PC-9 (cell line): Measurements from ENCODE around the gene ZNF124.

ENCODE experiments used
- EZH2 ChIP-seq: fragments of 200-600 bp; sonication (generic); IDR thresholded peaks from 2 replicates; pipeline ENCODE4 v1.8.0; 2017; ENCODE audit warnings: antibody characterized with exemption, low read depth
- TF ChIP-seq, protein P1 (sequence below): fragments of 200-600 bp; sonication (generic); conservative IDR thresholded peaks from 2 replicates; pipeline ENCODE4 v1.6.1; 2017; ENCODE audit warnings: mixed run types, antibody characterized with exemption, mild to moderate bottlenecking, moderate library complexity

GRCh38 chr1:247164694-247165093, 7.1 kb downstream of the ZNF124 start:
- TF ChIP-seq, protein P1, sequence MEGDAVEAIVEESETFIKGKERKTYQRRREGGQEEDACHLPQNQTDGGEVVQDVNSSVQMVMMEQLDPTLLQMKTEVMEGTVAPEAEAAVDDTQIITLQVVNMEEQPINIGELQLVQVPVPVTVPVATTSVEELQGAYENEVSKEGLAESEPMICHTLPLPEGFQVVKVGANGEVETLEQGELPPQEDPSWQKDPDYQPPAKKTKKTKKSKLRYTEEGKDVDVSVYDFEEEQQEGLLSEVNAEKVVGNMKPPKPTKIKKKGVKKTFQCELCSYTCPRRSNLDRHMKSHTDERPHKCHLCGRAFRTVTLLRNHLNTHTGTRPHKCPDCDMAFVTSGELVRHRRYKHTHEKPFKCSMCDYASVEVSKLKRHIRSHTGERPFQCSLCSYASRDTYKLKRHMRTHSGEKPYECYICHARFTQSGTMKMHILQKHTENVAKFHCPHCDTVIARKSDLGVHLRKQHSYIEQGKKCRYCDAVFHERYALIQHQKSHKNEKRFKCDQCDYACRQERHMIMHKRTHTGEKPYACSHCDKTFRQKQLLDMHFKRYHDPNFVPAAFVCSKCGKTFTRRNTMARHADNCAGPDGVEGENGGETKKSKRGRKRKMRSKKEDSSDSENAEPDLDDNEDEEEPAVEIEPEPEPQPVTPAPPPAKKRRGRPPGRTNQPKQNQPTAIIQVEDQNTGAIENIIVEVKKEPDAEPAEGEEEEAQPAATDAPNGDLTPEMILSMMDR, result no peak
- TF ChIP-seq EZH2, result no peak
